Gastrocnemius medialis (tissue), 4 donors: ENCODE results near the gene UNC93B1.

Source experiments
- POLR2A ChIP-seq, 2 donors: fragments of 450-650 bp; IDR thresholded peaks; one replicate each; pipeline ENCODE4 v1.6.1; 2017; ENCODE audit warnings: antibody characterized with exemption in 2 of 2, mild to moderate bottlenecking in 2 of 2, moderate library complexity in 2 of 2
- TF ChIP-seq, protein P1 (sequence below), 5 experiments: fragments of 450-650 bp in 3 of 5; fragments of 200-600 bp in 2 of 5; sonication (generic) in 2 of 5; IDR thresholded peaks in 4 of 5; conservative IDR thresholded peaks in 1 of 5; 1 replicate in 4 of 5; 2 replicates in 1 of 5; pipeline ENCODE4 v1.5.1; 2016 to 2019; ENCODE audit warnings: antibody characterized with exemption in 5 of 5, mild to moderate bottlenecking in 3 of 5, moderate library complexity in 3 of 5

DNA sequence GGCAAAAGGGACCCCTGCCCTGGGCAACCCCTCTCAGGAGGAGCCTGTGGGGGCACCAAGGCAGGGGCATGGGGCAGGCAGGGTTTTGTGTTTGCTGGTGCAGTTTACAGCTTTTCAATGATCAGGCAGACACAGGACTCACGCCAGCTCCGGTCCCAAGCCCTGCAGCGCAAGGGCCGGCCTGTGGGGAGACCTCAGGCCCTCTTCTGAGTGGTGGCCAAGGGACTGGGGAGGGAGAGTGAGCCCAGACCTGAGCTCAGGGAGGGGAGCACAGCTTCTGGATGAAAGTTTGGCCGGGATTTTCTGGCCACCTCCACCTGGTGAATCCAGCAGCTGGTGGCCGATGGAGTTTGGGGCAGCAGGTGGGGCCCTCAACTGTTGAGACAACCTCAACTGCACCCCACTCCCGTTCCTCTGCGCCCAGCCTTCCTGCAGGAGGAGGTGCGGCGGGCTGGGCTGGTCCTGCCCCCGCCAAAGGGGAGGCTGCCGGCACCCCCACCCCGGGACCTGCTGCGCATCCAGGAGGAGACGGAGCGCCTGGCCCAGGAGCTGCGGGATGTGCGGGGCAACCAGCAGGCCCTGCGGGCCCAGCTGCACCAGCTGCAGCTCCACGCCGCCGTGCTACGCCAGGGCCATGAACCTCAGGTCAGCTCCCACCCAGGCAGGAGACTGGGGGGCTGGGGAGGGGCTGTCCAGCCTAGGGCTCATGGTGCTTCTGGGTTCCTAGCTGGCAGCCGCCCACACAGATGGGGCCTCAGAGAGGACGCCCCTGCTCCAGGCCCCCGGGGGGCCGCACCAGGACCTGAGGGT, 38.5 kb upstream of the UNC93B1 start:
- TF ChIP-seq, protein P1, sequence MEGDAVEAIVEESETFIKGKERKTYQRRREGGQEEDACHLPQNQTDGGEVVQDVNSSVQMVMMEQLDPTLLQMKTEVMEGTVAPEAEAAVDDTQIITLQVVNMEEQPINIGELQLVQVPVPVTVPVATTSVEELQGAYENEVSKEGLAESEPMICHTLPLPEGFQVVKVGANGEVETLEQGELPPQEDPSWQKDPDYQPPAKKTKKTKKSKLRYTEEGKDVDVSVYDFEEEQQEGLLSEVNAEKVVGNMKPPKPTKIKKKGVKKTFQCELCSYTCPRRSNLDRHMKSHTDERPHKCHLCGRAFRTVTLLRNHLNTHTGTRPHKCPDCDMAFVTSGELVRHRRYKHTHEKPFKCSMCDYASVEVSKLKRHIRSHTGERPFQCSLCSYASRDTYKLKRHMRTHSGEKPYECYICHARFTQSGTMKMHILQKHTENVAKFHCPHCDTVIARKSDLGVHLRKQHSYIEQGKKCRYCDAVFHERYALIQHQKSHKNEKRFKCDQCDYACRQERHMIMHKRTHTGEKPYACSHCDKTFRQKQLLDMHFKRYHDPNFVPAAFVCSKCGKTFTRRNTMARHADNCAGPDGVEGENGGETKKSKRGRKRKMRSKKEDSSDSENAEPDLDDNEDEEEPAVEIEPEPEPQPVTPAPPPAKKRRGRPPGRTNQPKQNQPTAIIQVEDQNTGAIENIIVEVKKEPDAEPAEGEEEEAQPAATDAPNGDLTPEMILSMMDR (IDR thresholded peaks at IDR 0.05 in 4 of 5, conservative IDR thresholded peaks at IDR 0.05 in 1 of 5): no peak
- no peak for TF ChIP-seq POLR2A (IDR thresholded peaks at IDR 0.05)
